Measurements from ENCODE around the gene DNAI2.

DNAI2 gene, protein sequence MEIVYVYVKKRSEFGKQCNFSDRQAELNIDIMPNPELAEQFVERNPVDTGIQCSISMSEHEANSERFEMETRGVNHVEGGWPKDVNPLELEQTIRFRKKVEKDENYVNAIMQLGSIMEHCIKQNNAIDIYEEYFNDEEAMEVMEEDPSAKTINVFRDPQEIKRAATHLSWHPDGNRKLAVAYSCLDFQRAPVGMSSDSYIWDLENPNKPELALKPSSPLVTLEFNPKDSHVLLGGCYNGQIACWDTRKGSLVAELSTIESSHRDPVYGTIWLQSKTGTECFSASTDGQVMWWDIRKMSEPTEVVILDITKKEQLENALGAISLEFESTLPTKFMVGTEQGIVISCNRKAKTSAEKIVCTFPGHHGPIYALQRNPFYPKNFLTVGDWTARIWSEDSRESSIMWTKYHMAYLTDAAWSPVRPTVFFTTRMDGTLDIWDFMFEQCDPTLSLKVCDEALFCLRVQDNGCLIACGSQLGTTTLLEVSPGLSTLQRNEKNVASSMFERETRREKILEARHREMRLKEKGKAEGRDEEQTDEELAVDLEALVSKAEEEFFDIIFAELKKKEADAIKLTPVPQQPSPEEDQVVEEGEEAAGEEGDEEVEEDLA

DNA sequence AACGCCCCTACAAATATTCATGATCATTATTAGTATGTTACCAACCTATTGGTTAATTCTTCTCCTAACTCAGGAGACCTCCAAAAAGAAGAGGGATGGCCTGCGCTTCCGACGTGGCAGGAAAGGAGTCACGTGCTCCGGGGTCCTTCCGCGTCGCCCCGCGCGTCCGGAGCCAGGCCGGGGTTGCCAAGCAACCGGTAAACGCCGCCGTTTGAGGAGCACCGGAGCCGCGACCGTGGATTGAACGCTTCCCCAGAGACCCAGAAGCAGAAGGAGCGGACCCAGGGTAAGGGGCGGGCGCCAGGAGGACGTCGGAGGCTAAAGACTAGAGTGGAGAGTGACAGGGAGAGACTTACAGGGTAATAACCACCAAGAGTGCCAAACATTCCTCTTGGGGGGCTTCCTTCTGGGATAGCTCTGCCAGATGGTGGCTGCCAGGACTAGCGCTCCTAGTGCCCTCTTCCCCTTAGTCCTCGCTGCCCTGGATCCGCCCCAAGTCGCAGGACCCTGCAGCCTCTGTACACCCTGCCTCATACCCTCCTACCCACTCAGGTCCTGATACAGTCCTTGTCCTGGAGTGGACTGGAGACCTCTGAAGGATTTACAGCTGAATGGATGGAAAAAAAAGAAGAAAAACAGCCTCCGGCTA, at the start of gene DNAI2:
Gene DNAI2, plus strand, starts transcription at position 175 of the 649 bp plus-strand sequence. CDS start 7,584 bp downstream, outside the sequence.
- Histone ChIP-seq H3K27me3 (peaks cover 47% of the 10 kb centered on the region), H3K36me3 (no peaks in the 10 kb centered on the region), H3K27ac (no peak within 1 kb of the TSS), H3K4me3 (ENCODE audit: low read depth in 1 of 2, low read length in 1 of 2) (no peak within 1 kb of the TSS), H3K4me1 (ENCODE audit: control insufficient read depth in 1 of 2, insufficient read depth in 1 of 2, low read depth in 1 of 2, low read length in 1 of 2) (no peaks in the 10 kb centered on the region), H3K9me3 (no peaks in the 10 kb centered on the region)
- TF ChIP-seq, protein P1, sequence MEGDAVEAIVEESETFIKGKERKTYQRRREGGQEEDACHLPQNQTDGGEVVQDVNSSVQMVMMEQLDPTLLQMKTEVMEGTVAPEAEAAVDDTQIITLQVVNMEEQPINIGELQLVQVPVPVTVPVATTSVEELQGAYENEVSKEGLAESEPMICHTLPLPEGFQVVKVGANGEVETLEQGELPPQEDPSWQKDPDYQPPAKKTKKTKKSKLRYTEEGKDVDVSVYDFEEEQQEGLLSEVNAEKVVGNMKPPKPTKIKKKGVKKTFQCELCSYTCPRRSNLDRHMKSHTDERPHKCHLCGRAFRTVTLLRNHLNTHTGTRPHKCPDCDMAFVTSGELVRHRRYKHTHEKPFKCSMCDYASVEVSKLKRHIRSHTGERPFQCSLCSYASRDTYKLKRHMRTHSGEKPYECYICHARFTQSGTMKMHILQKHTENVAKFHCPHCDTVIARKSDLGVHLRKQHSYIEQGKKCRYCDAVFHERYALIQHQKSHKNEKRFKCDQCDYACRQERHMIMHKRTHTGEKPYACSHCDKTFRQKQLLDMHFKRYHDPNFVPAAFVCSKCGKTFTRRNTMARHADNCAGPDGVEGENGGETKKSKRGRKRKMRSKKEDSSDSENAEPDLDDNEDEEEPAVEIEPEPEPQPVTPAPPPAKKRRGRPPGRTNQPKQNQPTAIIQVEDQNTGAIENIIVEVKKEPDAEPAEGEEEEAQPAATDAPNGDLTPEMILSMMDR (IDR thresholded peaks at IDR 0.05), result no peak

DNA sequence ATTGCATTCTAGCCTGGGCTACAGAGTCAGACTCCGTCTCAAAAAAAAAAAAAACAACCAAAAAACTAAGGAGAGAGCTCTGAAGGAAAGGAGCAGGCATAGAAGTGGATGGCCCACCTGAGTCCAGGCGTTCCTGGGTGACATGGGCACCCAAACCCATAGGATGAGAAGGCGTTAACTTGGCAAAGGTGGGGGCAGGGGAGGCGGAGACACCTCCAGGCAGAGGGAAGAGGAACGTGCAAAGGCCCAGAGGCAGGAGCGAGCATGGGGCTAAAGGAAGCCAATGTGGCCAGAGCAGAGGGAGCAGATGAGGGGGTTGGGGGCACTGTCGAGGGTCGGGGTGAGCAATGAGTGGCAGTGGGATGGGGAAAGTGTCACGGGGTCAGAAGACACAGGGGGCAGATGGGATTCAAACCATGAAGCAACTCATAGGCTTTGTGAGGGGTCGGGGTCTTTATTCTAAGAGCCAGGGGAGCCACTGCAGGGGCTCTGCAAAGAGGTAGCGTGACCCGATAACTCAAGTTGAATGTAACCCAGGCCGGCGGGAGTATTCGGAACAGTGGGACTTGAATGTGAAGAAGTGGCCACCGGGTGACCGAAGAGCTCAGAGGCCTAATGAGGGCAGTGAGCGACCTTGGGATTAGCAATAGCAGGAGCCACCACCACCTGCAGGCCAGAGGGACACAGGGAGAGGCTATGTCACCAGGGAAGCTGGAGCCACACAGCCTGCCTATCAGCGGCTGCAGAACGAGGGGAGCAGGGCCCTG, 48.9 kb upstream of the DNAI2 start:
- H3K9me3 ChIP-seq, result no peaks in the 10 kb centered on the region
- no peak overlapping the region for H3K27ac ChIP-seq
- no peaks in the 10 kb centered on the region for H3K36me3 ChIP-seq
- TF ChIP-seq, protein P1 (IDR thresholded peaks at IDR 0.05), result no peak
- H3K4me1 ChIP-seq (ENCODE audit: control insufficient read depth in 1 of 2, insufficient read depth in 1 of 2, low read depth in 1 of 2, low read length in 1 of 2), result no peaks in the 10 kb centered on the region
- H3K27me3 ChIP-seq, result no peaks in the 10 kb centered on the region
- H3K4me3 ChIP-seq (ENCODE audit: low read depth in 1 of 2, low read length in 1 of 2), result no peak overlapping the region

DNA sequence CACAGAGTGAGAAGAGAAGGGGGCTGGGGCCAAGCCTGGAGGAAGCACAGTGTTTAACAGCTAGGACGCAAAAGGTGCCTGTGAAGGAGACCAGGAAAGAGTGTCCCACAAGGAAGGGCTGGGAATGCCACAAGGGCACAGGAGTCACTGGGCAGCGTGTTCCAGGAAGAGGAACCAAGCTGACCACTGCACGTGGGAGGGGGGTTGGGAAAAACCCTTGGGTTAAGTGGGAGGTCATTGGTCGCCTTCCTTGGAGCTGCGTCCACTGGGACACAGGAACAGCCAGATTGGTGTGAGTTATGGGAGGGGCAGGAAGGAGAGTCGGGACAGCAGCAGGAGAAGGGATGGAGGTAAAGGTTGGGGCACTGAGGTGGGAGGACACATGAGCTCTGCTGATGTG, 47.8 kb upstream of the DNAI2 start:
- Histone ChIP-seq H3K27me3 (no peaks in the 10 kb centered on the region), H3K4me3 (ENCODE audit: low read depth in 1 of 2, low read length in 1 of 2) (no peak overlapping the region), H3K36me3 (no peaks in the 10 kb centered on the region), H3K4me1 (ENCODE audit: control insufficient read depth in 1 of 2, insufficient read depth in 1 of 2, low read depth in 1 of 2, low read length in 1 of 2) (no peaks in the 10 kb centered on the region), H3K9me3 (no peaks in the 10 kb centered on the region), H3K27ac (no peak overlapping the region)
- TF ChIP-seq, protein P1 (IDR thresholded peaks at IDR 0.05), result no peak

DNA sequence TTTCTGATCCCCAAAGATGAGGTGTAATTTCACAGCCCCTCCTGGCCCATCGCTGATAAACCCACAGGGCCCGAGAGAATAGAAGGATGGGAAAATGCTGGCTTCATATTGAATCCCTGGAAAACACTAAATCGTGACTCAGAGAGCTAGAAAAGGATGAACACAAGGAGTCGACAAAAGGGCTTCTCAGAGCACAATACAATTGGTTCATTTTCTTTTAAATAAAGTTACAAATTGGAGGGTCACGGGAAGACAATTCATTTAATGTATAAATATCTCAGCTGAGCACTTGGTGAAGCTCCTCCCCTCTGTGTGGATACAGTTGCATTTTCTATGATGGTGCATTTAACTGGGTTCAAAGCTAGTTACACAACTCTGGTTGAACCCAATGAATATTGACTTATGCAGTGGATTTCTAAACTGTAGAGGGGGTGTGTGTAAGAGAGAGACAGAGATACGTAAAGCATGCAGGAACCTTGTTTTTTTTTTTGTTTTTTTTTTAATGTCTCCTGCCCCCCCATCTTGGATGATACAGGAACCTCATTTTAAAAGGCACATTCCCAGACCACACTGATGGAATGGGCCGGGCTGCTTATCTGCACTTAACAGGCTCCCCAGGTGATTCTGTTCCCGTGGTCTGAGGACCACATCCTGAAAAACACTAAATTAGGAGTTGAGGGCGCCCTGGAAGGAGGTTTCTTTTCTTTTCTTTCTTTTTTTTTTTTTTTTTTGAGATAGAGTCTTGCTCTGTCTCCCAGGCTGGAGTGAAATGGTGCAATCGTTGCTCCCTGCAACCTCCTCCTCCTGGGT, 46.6 kb upstream of the DNAI2 start:
- no peak overlapping the region for H3K27ac ChIP-seq
- TF ChIP-seq, protein P1 (IDR thresholded peaks at IDR 0.05), result no peak
- no peaks in the 10 kb centered on the region for H3K4me1 ChIP-seq (ENCODE audit: control insufficient read depth in 1 of 2, insufficient read depth in 1 of 2, low read depth in 1 of 2, low read length in 1 of 2)
- H3K27me3 ChIP-seq, result no peaks in the 10 kb centered on the region
- H3K36me3 ChIP-seq, result no peaks in the 10 kb centered on the region
- H3K9me3 ChIP-seq, result no peaks in the 10 kb centered on the region
- H3K4me3 ChIP-seq (ENCODE audit: low read depth in 1 of 2, low read length in 1 of 2), result no peak overlapping the region

All from neutrophil (primary cell).